ENCODE measurements around the gene FUT3. TPM values are rescaled to one million over a fixed set of nuclear protein-coding genes. Genes with fewer than 3 reads are reported as not detected.

Gene FUT3
- total RNA-seq, 1 donor from 2014 or later, result 0.93 TPM

DNA sequence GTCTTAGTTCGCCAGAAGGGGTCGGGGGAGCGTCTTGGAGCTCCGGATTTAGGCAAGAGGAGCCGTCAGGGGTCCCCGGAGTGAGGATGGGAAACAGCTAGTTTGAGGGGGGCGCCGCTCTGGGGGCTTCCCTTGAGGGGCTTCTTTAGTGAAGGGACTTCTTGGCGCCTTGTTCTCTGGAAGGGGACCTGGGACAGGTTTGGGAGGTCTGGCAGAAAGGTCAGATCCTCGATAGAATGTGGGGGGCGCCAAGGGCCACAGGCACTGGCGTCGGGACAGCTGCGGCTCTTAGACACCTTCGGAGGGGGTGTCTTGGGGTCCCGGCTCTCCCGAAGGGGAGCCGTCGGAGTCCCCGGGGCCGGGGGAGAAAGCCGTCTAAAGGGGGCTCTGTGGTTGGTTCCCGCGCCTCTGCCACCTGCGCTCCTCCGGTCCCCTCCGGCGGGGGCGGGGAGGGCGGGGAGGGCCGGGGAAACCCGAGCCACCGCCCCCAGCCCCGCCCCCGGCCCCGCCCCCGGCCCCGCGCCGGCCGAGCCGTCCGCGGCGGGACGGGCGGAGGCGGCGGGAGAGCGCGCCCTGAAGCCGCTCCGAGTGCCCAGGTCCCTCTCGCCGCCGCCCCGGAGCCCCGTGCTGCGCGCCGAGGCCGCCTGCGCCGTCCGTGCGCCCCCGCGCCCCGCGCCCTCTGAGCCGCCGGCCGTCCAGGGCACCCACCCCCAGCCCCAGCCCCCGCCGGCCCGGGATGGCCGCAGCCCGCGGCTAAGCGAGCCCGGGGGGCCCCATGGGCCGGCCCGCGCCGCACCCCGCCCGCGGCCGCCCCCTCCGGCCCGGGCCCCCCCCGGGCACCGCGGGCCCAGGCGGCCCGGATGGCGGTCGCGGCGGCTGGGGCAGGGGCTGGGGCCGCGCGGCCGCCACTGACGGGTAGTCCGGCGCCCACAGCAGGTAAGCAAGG is 46.5 kb downstream of the FUT3 start, which contains the start of gene NRTN:
NRTN (plus strand) TSS at position 552 of the 946 bp plus-strand sequence. CDS start 19,099 bp downstream, outside the sequence.
- DNase-seq (ENCODE audit: low spot score), result peak; percentile 73
- peak; percentile 51 for ATAC-seq

DNA sequence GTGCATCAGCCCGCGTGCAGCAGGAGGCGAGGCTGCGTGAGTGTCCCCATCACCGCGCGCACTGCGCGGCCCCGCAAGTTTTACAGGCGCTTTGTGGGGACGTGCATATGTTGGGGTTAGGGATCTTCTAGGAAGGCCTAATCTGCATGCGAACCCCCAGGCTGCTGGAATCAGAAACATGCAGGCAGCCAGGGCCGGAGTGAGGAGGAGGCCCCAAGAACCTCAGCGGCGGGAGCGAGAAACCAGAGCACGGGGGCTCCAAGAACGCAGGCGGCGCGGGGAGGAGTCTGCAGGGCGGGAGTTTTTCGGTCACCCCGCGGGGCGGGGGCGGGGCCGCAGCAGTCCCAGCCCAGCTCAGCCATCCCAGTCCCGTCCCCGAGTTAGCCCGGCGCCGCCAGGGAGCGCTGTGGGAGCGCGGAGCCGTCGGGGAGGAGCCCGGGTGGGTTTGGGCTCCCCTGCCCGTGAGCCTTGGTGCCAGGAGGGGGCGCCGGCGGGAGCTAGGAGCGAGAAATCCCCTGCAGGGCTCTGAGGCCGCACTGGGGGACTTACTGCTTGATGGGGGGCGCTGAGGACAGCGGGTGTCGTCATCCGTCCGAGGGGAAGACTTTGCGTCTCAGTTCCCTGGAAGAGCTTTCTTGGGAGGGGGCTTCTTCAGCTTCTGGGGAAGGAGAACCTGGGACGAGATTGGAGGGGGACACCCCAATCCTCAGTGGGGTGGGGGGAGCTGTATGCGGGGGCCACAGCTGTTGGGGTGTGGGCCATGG is 47.3 kb downstream of the FUT3 start:
- ATAC-seq, result peak; percentile 79
- DNase-seq (ENCODE audit: low spot score), result peak; percentile 94

DNA sequence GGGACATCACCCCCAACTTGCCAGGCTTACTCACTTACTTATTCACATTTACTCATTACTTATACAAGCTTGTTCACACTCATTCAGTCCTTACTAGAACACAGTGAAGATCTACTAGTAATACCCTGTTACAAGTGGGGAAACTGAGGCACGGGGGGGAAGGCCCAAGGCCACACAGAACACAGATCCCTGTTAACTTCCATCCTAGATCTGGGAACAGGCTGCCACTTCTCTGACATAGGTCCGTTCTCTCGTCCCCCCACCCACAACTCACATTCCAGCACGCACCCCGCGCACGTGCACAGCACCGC is 47.9 kb downstream of the FUT3 start:
- DNase-seq (ENCODE audit: low spot score), result no peak
- ATAC-seq, result no peak

DNA sequence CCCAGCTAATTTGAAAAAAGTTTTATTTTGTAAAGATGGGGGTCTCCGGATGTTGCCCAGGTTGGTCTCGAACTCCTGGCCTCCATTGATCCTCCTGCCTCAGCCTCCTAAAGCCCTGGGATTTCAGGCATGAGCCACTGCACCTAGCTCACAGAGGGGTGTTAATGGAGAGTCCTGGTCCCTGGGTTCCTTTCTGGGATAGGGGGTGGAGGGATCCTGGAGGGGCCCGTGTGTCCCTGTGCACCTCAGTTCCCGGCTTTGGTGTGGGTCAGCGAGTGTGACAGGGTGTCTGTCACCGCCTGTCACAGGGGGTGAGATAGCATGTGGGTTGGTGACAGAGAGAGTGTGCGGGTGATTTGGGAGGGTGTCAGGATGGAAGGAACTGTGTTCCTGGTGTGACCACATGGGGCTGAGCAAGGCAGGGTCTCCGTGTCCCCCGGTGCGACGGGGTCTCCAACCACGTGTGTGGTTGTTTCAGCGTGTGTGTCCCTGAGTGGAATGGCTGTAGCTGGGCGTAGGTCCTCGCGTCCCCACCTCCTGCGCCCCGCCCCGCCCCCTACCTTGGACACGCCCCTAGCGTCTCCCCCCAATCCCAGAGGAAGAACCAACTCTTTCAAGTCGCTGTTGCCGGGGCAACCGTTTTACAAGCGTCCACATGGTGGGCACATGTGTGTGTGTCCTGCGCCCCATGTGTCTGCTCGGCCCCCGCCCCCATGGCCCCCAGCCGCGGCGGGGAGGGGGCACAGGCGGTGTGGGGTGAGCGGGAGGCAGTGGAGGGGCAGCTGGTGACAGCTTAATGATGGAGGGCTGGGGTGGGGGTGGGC is 49.2 kb downstream of the FUT3 start:
- ATAC-seq, result no peak
- no peak for DNase-seq (ENCODE audit: low spot score)

DNA sequence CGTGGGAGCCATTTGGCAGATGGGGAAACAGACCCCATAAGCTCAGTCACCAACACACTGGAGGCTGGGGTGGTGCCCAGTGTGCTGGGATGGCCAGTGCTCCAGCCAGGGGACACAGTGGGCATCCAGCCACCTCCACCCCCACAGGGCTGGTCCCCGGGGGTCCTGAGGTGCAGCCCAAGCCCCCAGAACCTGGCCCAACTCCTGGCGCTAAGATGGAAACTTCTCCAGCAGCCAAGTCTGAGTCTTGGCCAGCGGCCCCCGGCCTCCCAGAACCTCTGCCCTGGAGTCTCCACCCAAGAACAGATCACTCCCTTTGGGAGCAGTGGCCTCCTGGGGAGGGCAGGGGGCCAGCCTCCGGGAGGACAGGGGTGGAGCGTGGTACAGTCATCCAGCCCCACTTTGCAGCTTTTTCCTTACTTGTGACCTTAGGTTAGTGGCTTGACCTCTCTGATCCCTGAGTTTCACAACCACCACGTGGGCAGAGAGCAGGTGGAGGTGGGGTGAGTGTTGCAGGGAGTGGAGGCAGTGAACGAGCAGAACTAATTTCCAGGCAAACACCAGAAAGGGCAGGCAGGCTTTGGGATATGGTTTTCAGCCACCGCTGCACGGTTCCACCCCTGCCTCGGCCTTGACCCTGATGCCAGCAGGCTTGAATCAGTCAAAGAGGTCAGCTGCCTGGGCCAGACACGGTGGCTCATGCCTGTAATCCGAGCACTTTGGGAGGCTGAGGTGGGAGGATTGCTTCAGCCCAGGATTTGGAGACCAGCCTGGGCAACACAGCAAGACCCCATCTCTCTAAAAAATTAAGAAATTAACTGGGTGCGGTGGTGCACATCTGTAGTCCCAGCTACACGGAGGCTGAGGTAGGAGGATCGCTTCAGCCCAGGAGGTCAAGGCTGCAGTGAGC is 50.6 kb downstream of the FUT3 start:
- ATAC-seq (peak; percentile 61), DNase-seq (ENCODE audit: low spot score) (peak; percentile 93)

DNA sequence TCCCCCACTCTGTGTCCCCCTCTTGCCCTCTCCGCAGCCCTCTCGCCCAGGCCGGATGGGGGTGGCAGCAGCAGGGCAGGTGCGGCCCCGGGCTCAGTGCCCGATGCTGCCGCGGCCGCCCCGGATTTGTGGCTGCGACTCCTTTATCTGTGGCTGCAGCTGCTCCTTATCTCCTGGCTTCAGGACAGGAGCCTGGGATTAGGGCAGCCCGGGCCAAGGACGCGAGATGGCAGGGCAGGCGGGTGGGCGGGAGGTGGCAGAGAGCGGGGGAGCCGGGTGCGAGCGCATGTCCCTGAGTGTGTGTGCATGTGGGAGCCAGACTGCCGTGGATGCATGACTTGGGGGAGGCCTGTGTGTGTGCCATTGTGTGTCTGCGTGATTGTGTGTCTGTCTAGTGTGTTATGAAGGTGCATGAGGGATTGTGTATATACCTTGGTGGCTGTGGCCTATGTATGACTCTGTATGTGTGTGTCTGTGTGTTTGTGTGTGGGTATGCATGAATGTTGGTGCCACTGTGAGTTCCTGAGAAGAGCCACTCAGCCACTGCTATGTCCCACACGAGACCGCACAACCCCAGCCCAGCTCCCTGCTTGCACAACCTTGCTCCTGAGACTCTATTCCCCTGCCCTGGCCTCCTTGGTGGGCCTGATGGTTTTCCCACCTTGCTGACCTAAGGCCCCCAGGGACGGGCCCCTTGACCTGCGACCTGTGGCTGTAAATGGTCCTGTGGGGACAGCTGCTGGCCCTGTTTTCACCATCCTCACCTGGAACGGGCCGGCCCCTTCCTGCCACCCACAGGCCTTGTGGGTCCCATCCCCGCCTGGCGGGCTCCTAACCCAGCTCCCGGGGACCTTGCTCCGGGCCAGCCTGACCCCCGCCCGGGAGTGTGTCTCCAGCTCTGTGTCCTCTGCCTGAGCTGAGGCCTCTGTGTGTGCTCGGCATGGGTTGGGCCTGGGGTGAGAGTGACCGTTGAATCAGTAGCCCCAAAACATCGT is 51.7 kb downstream of the FUT3 start:
- ATAC-seq (peak; percentile 34), DNase-seq (ENCODE audit: low spot score) (peak; percentile 80)

DNA sequence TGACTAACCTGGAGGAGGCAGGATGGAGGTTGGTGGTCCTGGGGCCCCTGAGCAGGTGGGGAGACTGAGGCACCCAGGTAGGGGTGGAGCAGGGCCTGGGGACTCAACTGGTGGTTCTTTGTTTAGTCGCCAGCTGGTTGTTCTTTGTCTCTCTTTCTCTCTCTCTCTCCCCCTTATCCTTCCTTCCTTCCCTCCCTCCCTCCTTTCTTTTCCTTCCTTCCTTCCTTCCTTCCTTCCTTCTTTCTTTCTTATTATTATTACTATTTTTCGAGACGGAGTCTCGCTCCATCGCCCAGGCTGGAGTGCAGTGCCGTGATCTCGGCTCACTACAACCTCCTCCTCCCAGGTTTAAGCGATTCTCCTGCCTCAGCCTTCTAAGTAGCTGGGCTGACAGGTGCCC is 53.0 kb downstream of the FUT3 start:
- ATAC-seq (no peak), DNase-seq (ENCODE audit: low spot score) (no peak)

DNA sequence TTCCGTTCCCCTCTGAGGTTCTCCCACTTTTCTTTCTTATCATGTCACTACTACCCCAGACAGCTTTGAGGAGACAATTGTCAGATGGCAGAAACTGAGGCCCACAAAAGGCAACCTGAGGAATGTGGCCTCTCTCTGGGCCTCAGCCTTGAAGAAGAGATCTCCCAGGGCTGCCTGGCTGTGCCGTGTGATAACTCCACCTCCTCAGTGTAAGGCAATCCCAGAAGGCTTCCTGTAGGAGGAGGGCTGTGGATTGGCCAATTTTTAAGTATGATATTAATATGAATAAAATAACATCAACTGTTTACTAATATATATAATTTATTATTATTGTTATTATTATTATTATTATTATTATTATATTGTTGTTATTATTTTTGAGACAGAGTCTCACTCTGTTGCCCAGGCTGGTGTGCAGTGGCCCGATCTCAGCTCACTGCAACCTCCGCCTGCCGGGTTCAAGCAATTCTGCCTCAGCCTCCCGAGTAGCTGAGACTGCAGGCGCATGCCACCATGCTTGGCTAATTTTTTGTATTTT is 55.8 kb downstream of the FUT3 start:
- DNase-seq (ENCODE audit: low spot score), result no peak
- no peak for ATAC-seq

DNA sequence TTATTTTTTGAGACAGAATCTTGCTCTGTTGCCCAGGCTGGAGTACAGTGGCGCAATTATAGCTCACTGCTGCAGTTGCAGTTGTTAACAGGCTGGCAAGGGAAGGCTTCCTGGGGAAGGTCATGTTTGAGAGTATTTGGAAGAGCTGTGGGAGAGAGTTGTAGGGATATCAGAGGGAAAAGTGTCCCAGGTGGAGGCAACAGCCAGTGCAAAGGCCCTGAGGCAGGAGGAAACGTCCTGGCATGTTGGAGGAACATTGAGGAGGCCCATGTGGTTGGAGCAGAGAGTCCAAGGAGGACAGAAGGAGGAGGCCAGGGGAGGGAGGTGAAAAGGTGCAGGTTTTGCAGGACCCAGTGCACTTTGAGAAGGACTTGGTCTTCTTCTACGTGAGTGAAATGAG is 58.1 kb downstream of the FUT3 start:
- DNase-seq (ENCODE audit: low spot score), result no peak
- no peak for ATAC-seq

Other genes with a start within 250 kb of the FUT3 start
- 49.4 TPM for gene SAFB2, start 228.7 kb downstream of the FUT3 start, total RNA-seq
- gene SAFB, start 228.4 kb downstream of the FUT3 start, total RNA-seq, result 48.6 TPM
- gene MICOS13, start 170.9 kb downstream of the FUT3 start, total RNA-seq, result 38.4 TPM
- gene HSD11B1L, start 170.4 kb downstream of the FUT3 start, total RNA-seq, result 4.1 TPM
- 241 TPM for gene RPL36, start 161.2 kb downstream of the FUT3 start, total RNA-seq
- gene LONP1, start 131.3 kb downstream of the FUT3 start, total RNA-seq, result 68.7 TPM
- gene CATSPERD, start 130.8 kb downstream of the FUT3 start, total RNA-seq, result not detected
- 3.0 TPM for gene PRR22, start 66.7 kb downstream of the FUT3 start, total RNA-seq
- 18.8 TPM for gene DUS3L, start 60.3 kb downstream of the FUT3 start, total RNA-seq
- 16.7 TPM for gene NRTN, start 46.4 kb downstream of the FUT3 start, total RNA-seq
- 3.0 TPM for gene FUT6, start 11.7 kb downstream of the FUT3 start, total RNA-seq
- 0.40 TPM for gene FUT5, start 19.1 kb upstream of the FUT3 start, total RNA-seq
- 164 TPM for gene NDUFA11, start 52.3 kb upstream of the FUT3 start, total RNA-seq
- gene VMAC, start 53.4 kb upstream of the FUT3 start, total RNA-seq, result 3.9 TPM
- gene CAPS, start 62.8 kb upstream of the FUT3 start, total RNA-seq, result 11.5 TPM
- 22.8 TPM for gene RANBP3, start 126.7 kb upstream of the FUT3 start, total RNA-seq

Measured in left lobe of liver (tissue), 2 donors.